Activated T-cell treated with anti-CD3 and anti-CD28 coated beads, Interleukin-2, amount 50 U/mL, for 1 hour (primary cell): ENCODE results near the gene LRRC28.

ENCODE experiments used
- DNase-seq: peaks from one replicate; pipeline ENCODE4 v3.0.0-alpha.2; 2020

Gene LRRC28

GRCh38 chr15:99402014-99402729 is 150.9 kb downstream of the LRRC28 start:
- DNase-seq: no peak

GRCh38 chr15:99403597-99403996 is 152.3 kb downstream of the LRRC28 start:
- no peak for DNase-seq

- DNase-seq: no peak
Observed at GRCh38 chr15:99404454-99404853, 153.2 kb downstream of the LRRC28 start.

- no peak for DNase-seq
Observed at GRCh38 chr15:99406120-99406519, 154.8 kb downstream of the LRRC28 start.

- DNase-seq: no peak
Observed at GRCh38 chr15:99406716-99407487, 155.6 kb downstream of the LRRC28 start.

- DNase-seq: no peak
Observed at GRCh38 chr15:99407716-99408115, 156.4 kb downstream of the LRRC28 start.

- no peak for DNase-seq
Observed at GRCh38 chr15:99408236-99409096, 157.2 kb downstream of the LRRC28 start.

- no peak for DNase-seq
Observed at GRCh38 chr15:99409097-99409473, 157.8 kb downstream of the LRRC28 start.

- DNase-seq: no peak
Observed at GRCh38 chr15:99409560-99409959, 158.3 kb downstream of the LRRC28 start.

- no peak for DNase-seq
Observed at GRCh38 chr15:99410477-99410876, 159.2 kb downstream of the LRRC28 start.

GRCh38 chr15:99411234-99411633 is 160.0 kb downstream of the LRRC28 start:
- no peak for DNase-seq

GRCh38 chr15:99412082-99412481 is 160.8 kb downstream of the LRRC28 start:
- DNase-seq: no peak

- DNase-seq: no peak
Observed at GRCh38 chr15:99412626-99413025, 161.3 kb downstream of the LRRC28 start.

- DNase-seq: no peak
Observed at GRCh38 chr15:99413955-99414754, 162.9 kb downstream of the LRRC28 start.

- DNase-seq: no peak
Observed at GRCh38 chr15:99414755-99415731, 163.8 kb downstream of the LRRC28 start.

GRCh38 chr15:99416191-99417188 is 165.2 kb downstream of the LRRC28 start:
- DNase-seq: no peak

- DNase-seq: peak; percentile 53
Observed at GRCh38 chr15:99421172-99421656, 169.9 kb downstream of the LRRC28 start.

- DNase-seq: no peak
Observed at GRCh38 chr15:99421758-99422157, 170.5 kb downstream of the LRRC28 start.

- DNase-seq: no peak
Observed at GRCh38 chr15:99423186-99424130, 172.2 kb downstream of the LRRC28 start.
